K562 (cell line): ENCODE measurements around the gene SUMF2.

ENCODE experiments used
- ATF6 ChIP-seq: sonication (generic); formaldehyde crosslinking; IDR thresholded peaks from 2 replicates; pipeline ENCODE4 v1.4.0; 2020; ENCODE audit warnings: mild to moderate bottlenecking, missing genetic modification reagents
- FOXP1 ChIP-seq: sonication (generic); formaldehyde crosslinking; IDR thresholded peaks from 2 replicates; pipeline ENCODE4 v1.8.0; 2022; ENCODE audit warnings: mild to moderate bottlenecking, missing genetic modification reagents
- LCOR ChIP-seq: sonication (generic); formaldehyde crosslinking; IDR thresholded peaks from 2 replicates; pipeline ENCODE4 v1.8.0; 2022; ENCODE audit warnings: mild to moderate bottlenecking, missing genetic modification reagents
- SRF ChIP-seq, 2 experiments: fragments of 250-450, 450-650 bp in 1 of 2; sonication (Bioruptor Pico) in 1 of 2; sonication (generic) in 1 of 2; formaldehyde crosslinking; IDR thresholded peaks; 2 replicates each; pipeline versions ENCODE4 v1.5.0 to v1.5.1; 2020 to 2022; ENCODE audit warnings: mild to moderate bottlenecking in 1 of 2, missing genetic modification reagents in 1 of 2
- TBP ChIP-seq: optimal IDR thresholded peaks from 2 replicates; pipeline ENCODE3; 2011; ENCODE audit warnings: low read depth, low read length, improper control_type of control experiment
- TCF7 ChIP-seq: sonication (generic); IDR thresholded peaks from 2 replicates; pipeline ENCODE4 v1.6.1; 2016; ENCODE audit warnings: antibody characterized with exemption, borderline replicate concordance
- USF1 ChIP-seq: sonication (generic); formaldehyde crosslinking; IDR thresholded peaks from 2 replicates; pipeline ENCODE4 v1.9.0; 2022; ENCODE audit warnings: mild to moderate bottlenecking, missing genetic modification reagents
- TF ChIP-seq, protein P1 (sequence below), 3 experiments: IDR thresholded peaks in 2 of 3; conservative IDR thresholded peaks in 1 of 3; 2 replicates each; pipeline ENCODE4 v1.5.1; 2011 to 2012; ENCODE audit warnings: low read length in 3 of 3, mild to moderate bottlenecking in 3 of 3, control low read depth in 2 of 3, improper control_type of control experiment in 1 of 3, inconsistent platforms in 1 of 3, low read depth in 1 of 3, mixed read lengths in 1 of 3, moderate library complexity in 1 of 3; ENCODE audit not compliant: insufficient read depth in 2 of 3

DNA sequence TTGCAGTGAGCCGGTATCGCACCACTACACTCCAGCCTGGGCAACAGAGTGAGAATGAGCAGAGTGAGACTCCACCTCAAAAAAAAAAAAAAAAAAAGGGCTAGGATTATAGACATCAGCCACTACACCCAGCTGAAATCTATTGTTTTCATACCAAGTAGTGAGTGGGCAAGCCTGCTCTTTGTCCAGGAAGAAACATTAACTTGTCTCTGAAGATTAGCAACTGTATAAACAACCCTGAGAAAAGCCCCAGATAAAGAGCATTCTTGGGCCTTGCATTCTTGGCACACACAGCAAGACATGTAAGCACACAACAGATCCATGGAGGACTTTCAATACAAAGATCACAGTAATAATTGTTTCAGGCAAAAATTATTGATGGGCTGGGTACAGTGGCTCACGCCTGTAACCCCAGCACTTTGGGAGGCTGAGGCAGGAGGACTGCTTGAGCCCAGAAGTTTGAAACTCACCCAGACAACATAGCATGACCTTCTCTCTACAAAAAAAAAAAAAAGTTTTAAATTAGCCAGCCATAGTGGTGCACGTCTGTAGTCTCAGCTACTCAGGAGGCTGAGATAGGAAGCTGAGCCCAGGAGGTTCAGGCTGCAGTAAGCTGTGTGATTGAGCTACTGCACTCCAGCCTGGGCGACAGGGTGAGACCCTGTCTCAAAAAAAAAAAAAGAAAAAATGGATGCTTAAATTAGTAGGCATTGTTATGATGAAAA is 17.2 kb upstream of the SUMF2 start:
- no peak for TF ChIP-seq SRF (CRISPR knock-in tag; IDR thresholded peaks at IDR 0.05)
- TF ChIP-seq TBP: no peak
- TF ChIP-seq, protein P1, sequence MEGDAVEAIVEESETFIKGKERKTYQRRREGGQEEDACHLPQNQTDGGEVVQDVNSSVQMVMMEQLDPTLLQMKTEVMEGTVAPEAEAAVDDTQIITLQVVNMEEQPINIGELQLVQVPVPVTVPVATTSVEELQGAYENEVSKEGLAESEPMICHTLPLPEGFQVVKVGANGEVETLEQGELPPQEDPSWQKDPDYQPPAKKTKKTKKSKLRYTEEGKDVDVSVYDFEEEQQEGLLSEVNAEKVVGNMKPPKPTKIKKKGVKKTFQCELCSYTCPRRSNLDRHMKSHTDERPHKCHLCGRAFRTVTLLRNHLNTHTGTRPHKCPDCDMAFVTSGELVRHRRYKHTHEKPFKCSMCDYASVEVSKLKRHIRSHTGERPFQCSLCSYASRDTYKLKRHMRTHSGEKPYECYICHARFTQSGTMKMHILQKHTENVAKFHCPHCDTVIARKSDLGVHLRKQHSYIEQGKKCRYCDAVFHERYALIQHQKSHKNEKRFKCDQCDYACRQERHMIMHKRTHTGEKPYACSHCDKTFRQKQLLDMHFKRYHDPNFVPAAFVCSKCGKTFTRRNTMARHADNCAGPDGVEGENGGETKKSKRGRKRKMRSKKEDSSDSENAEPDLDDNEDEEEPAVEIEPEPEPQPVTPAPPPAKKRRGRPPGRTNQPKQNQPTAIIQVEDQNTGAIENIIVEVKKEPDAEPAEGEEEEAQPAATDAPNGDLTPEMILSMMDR (IDR thresholded peaks at IDR 0.05 in 2 of 3, conservative IDR thresholded peaks at IDR 0.05 in 1 of 3; ENCODE audit: insufficient read depth in 2 of 3, low read depth in 1 of 3, low read length in 3 of 3): no peak
- no peak for TF ChIP-seq USF1
- TF ChIP-seq ATF6 (CRISPR knock-in tag): no peak
- TF ChIP-seq LCOR (CRISPR knock-in tag): no peak
- TF ChIP-seq FOXP1 (CRISPR knock-in tag): no peak
- TF ChIP-seq TCF7: no peak
